Right kidney (tissue), 1 donor: ENCODE results near the gene MAZ.
"Not testable (repeated sequence)": the region's sequence is repeated elsewhere in the genome, so short reads cannot be mapped to it uniquely, and the experiment has no call there.

Experiments used
- DNase-seq: peaks from one replicate; pipeline ENCODE4 v3.0.0-alpha.2; 2016

MAZ gene

DNA sequence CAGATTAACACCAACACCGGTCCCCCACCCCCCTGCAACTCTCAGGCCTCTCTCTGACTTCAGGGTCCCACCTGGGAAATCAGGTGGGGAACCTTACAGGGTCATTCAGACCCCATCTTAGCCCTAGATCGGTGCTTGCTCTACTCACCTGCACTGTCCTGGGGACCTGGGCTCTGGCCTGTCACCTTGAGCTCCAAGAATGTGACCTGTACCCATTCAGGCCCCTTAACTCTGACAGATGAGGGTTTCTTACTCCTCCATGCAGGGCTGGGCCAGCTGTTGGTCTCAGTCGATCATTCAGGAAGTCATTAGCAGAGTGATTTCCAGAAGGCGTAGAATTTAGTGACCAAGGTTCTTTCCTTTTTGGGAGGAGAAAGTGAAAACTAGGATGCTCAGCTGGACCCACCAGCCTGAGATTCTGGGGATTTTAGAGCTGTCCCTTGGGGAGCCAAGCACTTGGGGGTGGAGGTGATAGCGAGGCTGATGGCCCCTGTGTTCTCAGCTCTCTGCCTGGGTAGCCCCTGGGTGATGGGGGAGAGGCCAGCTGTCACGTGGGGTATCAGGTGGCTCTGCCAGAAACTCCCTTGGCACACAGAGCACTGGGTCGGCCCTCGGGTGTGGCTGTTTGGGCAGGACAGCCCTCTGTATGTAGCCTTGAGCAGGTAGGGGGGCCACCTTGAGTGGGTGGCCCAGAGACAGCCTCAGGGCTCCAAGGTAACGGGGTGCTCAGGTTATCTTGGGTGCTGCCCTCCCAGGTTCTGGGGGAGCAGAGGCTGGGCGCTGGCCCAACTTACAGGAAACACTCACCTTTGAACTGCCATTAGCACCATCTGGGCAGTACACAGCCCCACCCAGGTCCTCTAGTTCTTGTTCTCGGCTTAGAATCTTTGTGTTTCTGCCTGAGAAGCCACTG, 14.7 kb downstream of the MAZ start:
- no peak for DNase-seq

GRCh38 chr16:29821643-29822115, 15.3 kb downstream of the MAZ start:
- no peak for DNase-seq

GRCh38 chr16:29824589-29825144, 18.3 kb downstream of the MAZ start:
- no peak for DNase-seq

- no peak for DNase-seq
Measured at GRCh38 chr16:29825145-29826044, 19.1 kb downstream of the MAZ start.

DNA sequence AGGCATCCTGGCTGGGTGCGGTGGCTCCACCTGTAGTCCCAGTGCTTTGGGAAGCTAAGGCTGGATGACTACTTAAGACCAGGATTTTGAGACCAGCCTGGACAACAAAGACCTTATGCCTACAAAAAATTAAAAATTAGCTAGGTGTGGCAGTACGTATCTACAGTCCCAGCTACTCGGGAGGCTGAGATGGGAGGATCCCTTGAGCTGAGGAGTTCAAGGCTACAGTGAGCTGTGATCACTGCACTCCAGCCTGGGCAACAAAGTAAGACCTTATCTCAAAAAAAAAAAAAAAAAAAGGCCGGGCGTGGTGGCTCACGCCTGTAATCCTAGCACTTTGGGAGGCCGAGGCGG, 20.0 kb downstream of the MAZ start:
- no peak for DNase-seq

DNA sequence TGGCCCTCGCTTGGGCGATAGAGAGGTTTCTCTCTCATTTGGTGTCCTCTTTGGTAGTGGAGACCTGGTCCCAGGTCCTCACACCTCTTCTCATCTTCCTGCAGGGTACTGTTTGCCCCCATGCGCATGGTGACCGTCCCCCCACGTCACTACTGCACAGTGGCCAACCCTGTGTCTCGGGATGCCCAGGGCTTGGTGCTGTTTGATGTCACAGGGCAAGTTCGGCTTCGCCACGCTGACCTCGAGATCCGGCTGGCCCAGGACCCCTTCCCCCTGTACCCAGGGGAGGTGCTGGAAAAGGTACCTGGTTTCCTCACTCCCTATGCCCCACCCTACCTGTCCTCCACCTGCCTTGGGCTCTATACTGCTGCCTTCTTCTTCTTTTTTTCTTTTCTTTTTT, 24.4 kb downstream of the MAZ start:
- DNase-seq = no peak

GRCh38 chr16:29831490-29831889, 25.2 kb downstream of the MAZ start:
- DNase-seq = no peak

- DNase-seq = not testable (repeated sequence)
Measured at GRCh38 chr16:29833219-29833618, 26.9 kb downstream of the MAZ start.

- no peak for DNase-seq
Measured at GRCh38 chr16:29834079-29834478, 27.8 kb downstream of the MAZ start.

DNA sequence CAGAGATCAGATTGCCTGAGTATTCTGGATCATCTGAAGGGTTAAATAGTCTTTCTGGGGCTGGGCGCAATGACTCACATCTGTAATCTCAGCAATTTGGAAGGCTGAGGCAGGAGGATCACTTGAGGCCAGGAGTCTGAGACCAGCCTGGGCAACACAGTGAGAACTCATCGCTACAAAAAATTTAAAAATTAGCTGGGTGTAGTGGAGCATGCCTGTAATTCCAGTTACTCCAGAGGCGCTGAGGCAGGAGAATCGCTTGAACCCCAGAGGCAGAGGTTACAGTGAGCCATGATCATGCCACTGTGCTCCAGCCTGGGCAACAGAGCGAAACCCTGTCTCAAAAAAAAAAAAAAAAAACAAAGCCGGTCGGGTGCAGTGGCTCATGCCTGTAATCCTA, 29.6 kb downstream of the MAZ start:
- no peak for DNase-seq

GRCh38 chr16:29836623-29837022, 30.3 kb downstream of the MAZ start:
- DNase-seq = no peak

DNA sequence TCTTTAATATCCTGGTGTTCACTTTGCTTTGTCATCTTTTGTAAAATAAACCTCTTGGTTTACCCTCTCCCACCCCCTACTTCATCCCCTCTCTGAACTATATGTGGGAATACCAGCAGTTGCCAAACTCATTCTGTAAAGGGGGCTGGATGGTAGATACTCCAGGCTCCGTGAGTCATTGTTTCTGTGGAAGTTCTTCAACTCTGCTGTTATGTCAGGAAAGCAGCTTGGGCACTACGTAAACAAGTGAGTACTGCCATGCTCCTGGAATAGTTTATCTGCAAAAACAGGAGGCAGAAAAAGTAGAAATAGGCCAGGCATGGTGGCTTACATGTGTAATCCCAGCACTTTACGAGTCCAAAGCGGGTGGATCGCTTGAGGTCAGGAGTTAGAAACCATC, 31.5 kb downstream of the MAZ start:
- DNase-seq = no peak

- DNase-seq = no peak
Measured at GRCh38 chr16:29839822-29840221, 33.5 kb downstream of the MAZ start.

DNA sequence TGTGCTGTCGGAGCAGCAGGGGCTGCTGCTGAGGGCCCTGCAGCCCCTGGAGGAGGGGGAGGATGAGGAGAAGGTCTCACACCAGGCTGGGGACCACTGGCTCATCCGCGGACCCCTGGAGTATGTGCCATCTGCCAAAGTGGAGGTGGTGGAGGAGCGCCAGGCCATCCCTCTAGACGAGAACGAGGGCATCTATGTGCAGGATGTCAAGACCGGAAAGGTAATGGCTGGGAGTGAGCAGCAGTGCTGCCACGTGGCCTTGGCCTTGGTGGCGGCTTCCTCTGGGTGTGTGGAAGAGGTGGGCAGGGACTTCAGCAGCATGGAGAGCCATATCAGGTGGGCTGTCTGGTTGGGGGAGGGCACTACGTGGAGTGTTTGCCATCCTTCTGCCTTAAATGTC, 33.9 kb downstream of the MAZ start:
- no peak for DNase-seq

GRCh38 chr16:29841631-29842030, 35.3 kb downstream of the MAZ start:
- no peak for DNase-seq

DNA sequence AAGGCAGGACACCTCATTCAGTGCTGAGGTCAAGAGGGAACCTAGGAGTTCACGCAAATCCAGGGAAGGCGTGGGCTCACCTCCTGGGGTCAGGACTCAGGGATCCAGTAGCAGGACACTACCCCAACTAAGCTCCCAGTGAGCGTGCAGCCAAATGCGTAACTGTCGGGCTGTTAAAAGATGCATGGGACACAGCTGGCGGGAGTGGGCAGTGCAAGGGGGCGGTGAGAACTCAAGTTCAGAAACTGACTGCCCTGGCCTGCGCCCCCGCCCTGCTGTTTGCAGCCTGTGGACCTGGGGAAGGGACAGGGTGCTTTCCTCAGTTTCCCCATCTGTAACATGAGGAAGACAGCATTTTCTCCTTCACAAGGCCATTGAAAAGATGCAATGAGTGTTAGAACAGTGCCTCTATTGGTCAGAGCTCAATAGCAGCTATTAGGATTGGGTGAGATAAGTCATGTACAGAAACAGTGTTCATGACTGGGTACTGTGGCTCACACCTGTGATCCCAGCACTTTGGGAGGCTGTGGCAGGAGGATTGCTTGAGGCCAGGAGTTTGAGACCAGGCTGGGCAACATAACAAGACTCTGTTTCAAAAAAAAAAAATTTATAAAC, 36.5 kb downstream of the MAZ start:
- no peak for DNase-seq

DNA sequence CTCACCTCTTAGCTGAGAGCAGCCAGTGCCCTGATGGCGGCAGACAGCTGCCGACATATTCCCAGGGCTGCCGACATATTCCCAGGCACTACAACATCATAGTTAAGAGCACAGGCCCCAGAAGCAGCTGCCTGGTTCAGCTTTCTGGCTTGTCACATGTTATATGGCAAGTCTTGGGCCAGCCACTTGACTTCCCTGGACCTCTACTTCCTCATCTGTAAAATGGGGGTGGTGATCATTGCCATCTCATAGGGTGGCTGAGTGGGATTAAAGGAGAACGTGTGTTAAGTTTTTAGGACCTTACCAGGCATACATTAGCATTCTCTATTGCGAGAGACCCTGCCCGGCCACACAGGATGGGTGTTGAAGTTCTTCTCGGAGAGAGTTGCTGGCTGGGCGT, 37.6 kb downstream of the MAZ start:
- DNase-seq = no peak

- no peak for DNase-seq
Measured at GRCh38 chr16:29844575-29845331, 38.4 kb downstream of the MAZ start.

DNA sequence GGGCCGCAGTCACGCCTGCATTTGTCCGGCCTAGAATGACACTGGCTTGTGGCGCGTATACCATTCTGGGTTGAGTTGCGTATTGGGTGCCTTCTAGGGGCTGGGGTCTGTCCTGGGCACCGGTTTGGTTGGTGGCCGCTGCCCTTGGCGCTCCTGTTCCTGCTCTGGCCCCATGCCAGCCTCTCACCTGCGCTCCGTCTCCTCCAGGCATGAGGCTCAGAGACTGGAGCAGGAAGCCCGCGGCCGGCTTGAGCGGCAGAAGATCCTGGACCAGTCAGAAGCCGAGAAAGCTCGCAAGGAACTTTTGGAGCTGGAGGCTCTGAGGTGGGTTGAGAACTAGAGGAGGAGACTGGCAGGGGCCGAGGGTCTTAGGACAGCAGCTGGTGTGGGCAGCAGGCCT, 39.3 kb downstream of the MAZ start:
- DNase-seq = no peak

DNA sequence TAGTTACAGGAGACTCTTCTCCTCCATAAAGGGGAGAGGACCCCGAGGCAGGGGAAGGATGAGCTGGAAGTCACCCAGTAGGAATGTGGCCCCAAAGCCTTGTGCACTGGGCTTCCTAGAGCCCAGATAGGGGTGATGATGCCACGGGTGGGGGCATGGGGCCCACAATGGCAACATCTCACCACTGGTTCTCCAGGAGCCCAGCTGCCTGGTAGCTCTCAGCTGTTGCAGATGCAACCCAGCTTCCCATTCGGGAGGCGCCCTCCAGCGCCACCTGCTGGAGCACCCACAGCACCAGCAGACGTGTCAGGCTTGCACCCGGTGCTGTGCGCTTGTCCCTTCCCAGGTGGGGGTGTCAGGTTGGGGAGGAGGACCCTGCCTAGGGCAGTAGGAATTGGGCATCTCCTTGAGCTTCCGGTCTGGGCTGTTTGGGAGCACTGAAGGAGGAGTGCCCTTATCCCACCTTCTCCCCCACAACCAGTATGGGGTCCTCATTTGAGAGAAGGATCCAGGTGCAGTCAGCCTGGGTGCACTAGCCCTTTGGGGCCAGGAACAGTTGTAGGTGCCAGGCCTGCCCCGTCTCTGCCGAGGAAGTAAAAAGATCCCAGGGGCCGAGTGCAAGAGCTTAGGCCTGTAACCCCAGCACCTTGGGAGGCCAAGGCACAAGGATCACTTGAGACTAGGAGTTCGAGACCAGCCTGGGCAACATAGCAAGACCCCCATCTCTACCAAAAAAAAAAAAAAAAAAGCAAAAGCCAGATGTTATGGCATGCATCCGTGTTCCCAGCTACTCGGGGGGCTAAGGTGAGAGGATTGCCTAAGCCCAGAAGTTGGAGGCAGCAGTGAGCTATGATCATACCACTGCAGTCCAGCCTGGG, 42.3 kb downstream of the MAZ start:
- DNase-seq = no peak

DNA sequence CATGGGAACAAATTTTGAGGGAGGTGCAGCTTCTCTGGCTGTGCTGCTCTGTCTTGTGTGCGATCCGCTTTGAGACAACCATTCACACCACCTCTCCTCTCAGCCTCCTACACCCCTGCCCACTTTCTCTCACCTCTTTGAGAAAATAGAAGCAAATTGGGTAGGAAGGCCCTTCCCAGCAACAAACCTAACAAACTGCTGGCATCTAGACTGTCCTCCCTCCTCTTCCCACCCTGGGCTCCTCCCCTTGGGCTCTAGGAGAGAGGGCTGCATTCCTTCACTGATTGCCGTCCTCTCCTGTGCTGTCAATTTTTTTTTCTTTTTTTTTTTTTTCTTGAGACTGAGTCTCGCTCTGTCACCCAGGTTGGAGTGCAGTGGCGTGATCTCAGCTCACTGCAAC, 43.2 kb downstream of the MAZ start:
- no peak for DNase-seq
